ENCODE results near the gene VANGL1. TPM values are rescaled to one million over a fixed set of nuclear protein-coding genes. Genes with fewer than 3 reads are reported as not detected.

The VANGL1 gene
- total and polyA plus RNA-seq, 2 of the 4 experiments (the other 2 are of a cell fraction): 6.1 to 6.7 TPM

GRCh38 chr1:115595279-115596079, 46.3 kb upstream of the VANGL1 start:
- no TSS peak for BruUV-seq (replicated peaks)
- in situ Hi-C loops (cut with MboI; ENCODE audit: low sequenced_read_pairs) (loop anchor here (5.0 kb wide), 1 partner anchor 458 kb away; no protein-coding TSS in a partner anchor), intact Hi-C loops (cut with micrococcal nuclease) (loop anchor here (1.0 to 5.0 kb wide), 7 partner anchors 49 to 839 kb away; no protein-coding TSS in a partner anchor), dilution Hi-C loops (cut with HindIII; ENCODE audit: low sequenced_read_pairs, unreplicated experiment) (loop anchor here (25.0 kb wide), 1 partner anchor 458 kb away; no protein-coding TSS in a partner anchor)
- Histone ChIP-seq H2BK15ac (ENCODE audit: low read depth, low read length) (peak overlapping the region; percentile 25; the same call in 1 of the 3 replicates), H3K9me3 (ENCODE audit: control insufficient read depth, insufficient read depth, low read length) (no peaks in the 10 kb centered on the region), H3K4ac (ENCODE audit: low read depth, low read length) (peak overlapping the region; percentile 67), H3K9me1 (ENCODE audit: insufficient read depth, low read length) (peaks cover 5% of the 10 kb centered on the region; the same call in 1 of the 2 replicates), H3K14ac (replicated peaks; ENCODE audit: low read depth, low read length) (peak overlapping the region; percentile 42; the same call in 1 of the 2 replicates), H2BK120ac (ENCODE audit: low read depth, low read length) (peak overlapping the region; percentile 16), H3K4me1 (ENCODE audit: control insufficient read depth, insufficient read depth, low read length) (0 out of 2 replicates have a peak, but pooled peaks cover 2% of the 10 kb centered on the region), H4K5ac (ENCODE audit: low read depth, low read length) (no peak overlapping the region), H3K4me3 (ENCODE audit: insufficient read depth, low read depth, low read length) (no peak overlapping the region), H3K23ac (ENCODE audit: low read depth, low read length) (peak overlapping the region; percentile 7; the same call in 1 of the 2 replicates), H3K56ac (ENCODE audit: extremely low read depth, insufficient read depth, low read length) (no peak overlapping the region), H3K27me3 (ENCODE audit: control insufficient read depth, insufficient read depth, low read length) (no peaks in the 10 kb centered on the region), H2AK5ac (ENCODE audit: low read depth, low read length) (peak overlapping the region; percentile 66), H3K27ac (ENCODE audit: insufficient read depth, low read length) (no peak overlapping the region), H4K91ac (ENCODE audit: insufficient read depth, low read depth, low read length) (peak overlapping the region; percentile 66), H3K4me2 (ENCODE audit: low read depth, low read length) (no peak overlapping the region), H2BK20ac (ENCODE audit: low read depth, low read length) (peak overlapping the region; percentile 4; the same call in 1 of the 2 replicates), H4K20me1 (ENCODE audit: insufficient read depth, low read length) (no peaks in the 10 kb centered on the region), H4K8ac (ENCODE audit: low read depth in 2 of 2, low read length in 2 of 2) (peak overlapping the region in 1 of 2 experiments; percentile 36; a peak in 1 of 4 replicates), H3K36me3 (ENCODE audit: control insufficient read depth, insufficient read depth, low read length) (no peaks in the 10 kb centered on the region), H3K18ac (ENCODE audit: low read depth, low read length) (no peak overlapping the region), H2AFZ (replicated peaks; ENCODE audit: low read length, poor library complexity) (peak overlapping the region; percentile 85), H2AK9ac (replicated peaks; ENCODE audit: low read depth, low read length, poor library complexity) (peak overlapping the region; percentile 92), H2BK5ac (ENCODE audit: low read depth, low read length, poor library complexity, severe bottlenecking) (no peak overlapping the region), H3K79me1 (ENCODE audit: low read depth in 1 of 2, low read length in 2 of 2) (no peaks in the 10 kb centered on the region), H3K9ac (ENCODE audit: low read depth, low read length) (no peak overlapping the region)
- 65% methylated on average over 4 of the region's 12 CpGs; no CpG with 5 or more reads in 1 of the 2 experiments for WGBS, 2 experiments (ENCODE audit: extremely low coverage in 2 of 2, insufficient read length in 1 of 2)
- ChIA-PET POLR2A (ENCODE audit: unreplicated experiment) (no interaction called here), CTCF (interaction anchor here (0.6 to 3.5 kb wide), 26 partner anchors 9 to 761 kb away, joined by 3 to 19 read pairs (median 4); no protein-coding TSS in a partner anchor)
- ATAC-seq (ENCODE audit: low read depth) (peak; percentile 96), DNase-seq (peak; percentile 96)
- TF ChIP-seq SMC3 (IDR thresholded peaks at IDR 0.05; ENCODE audit: low read depth, low read length): peak; percentile 95
- TF ChIP-seq RFX5 (IDR thresholded peaks at IDR 0.05; ENCODE audit: low read depth, low read length): no peak
- TF ChIP-seq NFE2L2 (IDR thresholded peaks at IDR 0.05; ENCODE audit: low read depth, low read length): no peak
- no peak for TF ChIP-seq MAFK (IDR thresholded peaks at IDR 0.05; ENCODE audit: low read depth, low read length)
- 0 out of 2 replicates have a peak, but pooled peaks have one; percentile 17 for TF ChIP-seq MXI1 (IDR thresholded peaks at IDR 0.05; ENCODE audit: borderline replicate concordance, low read depth, low read length)
- TF ChIP-seq MAZ (IDR thresholded peaks at IDR 0.05; ENCODE audit: borderline replicate concordance, low read depth, low read length): peak; percentile 72; the same call in 1 of the 2 replicates
- TF ChIP-seq POLR2A (IDR thresholded peaks at IDR 0.05; ENCODE audit: low read depth, low read length): peak; percentile 61; the same call in 1 of the 2 replicates
- TF ChIP-seq CEBPB (IDR thresholded peaks at IDR 0.05; ENCODE audit: low read depth, low read length): no peak
- 0 out of 2 replicates have a peak, but pooled peaks have one; percentile 14 for TF ChIP-seq BHLHE40 (IDR thresholded peaks at IDR 0.05; ENCODE audit: low read depth, low read length)
- peak; percentile 99 for TF ChIP-seq CTCF (conservative IDR thresholded peaks at IDR 0.05; ENCODE audit: low read depth, low read length)
- peak; percentile 98 for TF ChIP-seq RAD21 (IDR thresholded peaks at IDR 0.05; ENCODE audit: low read length)
